Keratinocyte (primary cell): ENCODE results near the gene RET. TPM values are rescaled to one million over a fixed set of nuclear protein-coding genes. Genes with fewer than 3 reads are reported as not detected.

ENCODE experiments used
- DNase-seq: peaks from one replicate; pipeline ENCODE4 v3.0.0-alpha.2; 2011; ENCODE audit warnings: low read depth, missing footprints, low spot score
- FAIRE-seq: peaks from 2 replicates; lab custom pipeline; 2011; peaks lifted over from hg19 to GRCh38; lab: Jason Lieb, UNC
- H2AFZ ChIP-seq: 2 replicates; pipeline ENCODE4 v1.6.0; 2012; ENCODE audit warnings: low read length, control low read depth, inconsistent platforms; ENCODE audit not compliant: control insufficient read depth
- H3K27ac ChIP-seq: 2 replicates; pipeline ENCODE4 v1.5.1; 2011; ENCODE audit warnings: low read length; ENCODE audit not compliant: control insufficient read depth, insufficient read depth
- H3K27me3 ChIP-seq: 3 replicates; pipeline ENCODE4 v1.6.0; 2011; ENCODE audit warnings: low read length; ENCODE audit not compliant: control insufficient read depth, insufficient read depth; ENCODE audit errors: extremely low read depth
- H3K36me3 ChIP-seq, 2 experiments: 2 replicates in 1 of 2; 3 replicates in 1 of 2; pipeline ENCODE4 v1.5.1; 2011; ENCODE audit warnings: low read length in 2 of 2, mild to moderate bottlenecking in 1 of 2; ENCODE audit not compliant: control insufficient read depth in 2 of 2, insufficient read depth in 2 of 2; ENCODE audit errors: extremely low read depth in 1 of 2
- H3K4me1 ChIP-seq: 3 replicates; pipeline ENCODE4 v1.5.1; 2011; ENCODE audit warnings: low read length; ENCODE audit not compliant: control insufficient read depth, insufficient read depth; ENCODE audit errors: extremely low read depth
- H3K4me2 ChIP-seq: 3 replicates; pipeline ENCODE4 v1.6.0; 2011; ENCODE audit warnings: low read depth, low read length; ENCODE audit not compliant: control insufficient read depth, insufficient read depth; ENCODE audit errors: extremely low read depth
- H3K4me3 ChIP-seq, 3 experiments: fragments of 200-600 bp in 1 of 3; sonication (generic) in 1 of 3; 2 replicates in 2 of 3; 3 replicates in 1 of 3; pipeline ENCODE4 v1.5.1; 2011 to 2016; ENCODE audit warnings: low read length in 3 of 3, mild to moderate bottlenecking in 3 of 3, control low read depth in 2 of 3, inconsistent platforms in 1 of 3, low read depth in 1 of 3, mixed read lengths in 1 of 3, mixed run types in 1 of 3, moderate library complexity in 1 of 3; ENCODE audit not compliant: control insufficient read depth in 2 of 3, insufficient read depth in 2 of 3; ENCODE audit errors: extremely low read depth in 1 of 3
- H3K79me2 ChIP-seq: 2 replicates; pipeline ENCODE4 v1.6.0; 2012; ENCODE audit warnings: low read length; ENCODE audit not compliant: control insufficient read depth, insufficient read depth
- H3K9ac ChIP-seq: 3 replicates; pipeline ENCODE4 v1.6.0; 2011; ENCODE audit warnings: low read length; ENCODE audit not compliant: control insufficient read depth, insufficient read depth; ENCODE audit errors: extremely low read depth
- H3K9me1 ChIP-seq: 3 replicates; pipeline ENCODE4 v1.6.0; 2011; ENCODE audit warnings: low read length; ENCODE audit not compliant: control insufficient read depth, insufficient read depth; ENCODE audit errors: extremely low read depth
- H3K9me3 ChIP-seq: 2 replicates; pipeline ENCODE4 v1.5.1; 2012; ENCODE audit warnings: low read depth, low read length; ENCODE audit not compliant: control insufficient read depth
- H4K20me1 ChIP-seq: 3 replicates; pipeline ENCODE4 v1.6.0; 2011; ENCODE audit warnings: low read length; ENCODE audit not compliant: control insufficient read depth, insufficient read depth; ENCODE audit errors: extremely low read depth
- EZH2 ChIP-seq: IDR thresholded peaks from one replicate; pipeline ENCODE4 v1.6.1; 2012; ENCODE audit warnings: inconsistent platforms, mild to moderate bottlenecking, low read length, moderate library complexity
- dilution Hi-C: fragments of 300-500 bp; cut with MboI; formaldehyde crosslinking; loops from one replicate; pipeline ENCODE4 v1.7.0; 2020; ENCODE audit warnings: low sequenced_read_pairs; ENCODE audit not compliant: extremely low pct_ligation_motif_present
- polyA plus RNA-seq, 5 experiments: library from polyadenylated mRNA; depleted of rRNA in 3 of 5; stranded (reverse) in 3 of 5; stranded (forward) in 1 of 5; unstranded in 1 of 5; fragments of >200 nt; gene quantifications; 1 replicate in 1 of 5; 2 replicates in 3 of 5; 3 replicates in 1 of 5; pipeline versions ENCODE4 v1.2.1 to v1.2.3, GENCODE V29; 2011 to 2012; ENCODE audit warnings: missing spikeins in 2 of 5, low read depth in 1 of 5, low replicate concordance in 1 of 5
- TF ChIP-seq, protein P1 (sequence below), 3 experiments: IDR thresholded peaks in 1 of 3; conservative IDR thresholded peaks in 1 of 3; optimal IDR thresholded peaks in 1 of 3; 2 replicates in 2 of 3; 3 replicates in 1 of 3; pipeline versions ENCODE3 to v1.5.1; 2011; ENCODE audit warnings: low read length in 3 of 3, mild to moderate bottlenecking in 3 of 3, moderate library complexity in 2 of 3, control low read depth in 1 of 3, inconsistent platforms in 1 of 3; ENCODE audit not compliant: insufficient read depth in 2 of 3; ENCODE audit errors: extremely low read depth in 1 of 3

RET gene
- polyA plus RNA-seq, 1 donor (not counting 4 experiments of a cell fraction or from before 2014, with no cell fraction given) = 0.21 TPM

DNA sequence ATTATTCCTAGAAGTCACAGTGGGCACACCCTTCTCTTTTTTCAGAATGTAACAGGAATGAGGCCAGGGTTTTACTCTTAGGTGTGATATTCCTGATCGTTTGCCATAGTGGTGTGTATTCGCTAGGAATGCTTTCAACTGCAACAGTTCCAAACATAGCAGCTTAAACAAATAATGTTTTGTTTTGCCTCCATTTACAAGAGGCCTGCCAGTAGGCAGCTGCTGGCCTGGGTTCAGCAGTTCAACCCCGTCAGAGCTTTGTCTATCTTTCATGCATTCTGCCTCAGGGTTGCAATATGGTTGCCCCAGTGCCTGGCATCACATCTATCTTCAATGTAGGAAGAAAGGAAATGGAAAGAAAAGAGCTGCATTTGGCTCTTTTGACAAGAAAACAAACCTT, 21.7 kb upstream of the RET start:
- H2AFZ ChIP-seq = no peak overlapping the region
- dilution Hi-C loops = no loop called here
- no peaks in the 10 kb centered on the region for H3K36me3 ChIP-seq
- no peak overlapping the region for H3K4me2 ChIP-seq
- H4K20me1 ChIP-seq = no peaks in the 10 kb centered on the region
- no peak overlapping the region for H3K27ac ChIP-seq
- no peak for DNase-seq
- H3K9ac ChIP-seq = no peak overlapping the region
- no peak overlapping the region for H3K4me3 ChIP-seq
- H3K9me3 ChIP-seq = no peaks in the 10 kb centered on the region
- H3K9me1 ChIP-seq = no peaks in the 10 kb centered on the region
- no peaks in the 10 kb centered on the region for H3K79me2 ChIP-seq
- peaks cover 3% of the 10 kb centered on the region for H3K27me3 ChIP-seq
- no peak for FAIRE-seq
- H3K4me1 ChIP-seq = no peaks in the 10 kb centered on the region
- TF ChIP-seq, protein P1, sequence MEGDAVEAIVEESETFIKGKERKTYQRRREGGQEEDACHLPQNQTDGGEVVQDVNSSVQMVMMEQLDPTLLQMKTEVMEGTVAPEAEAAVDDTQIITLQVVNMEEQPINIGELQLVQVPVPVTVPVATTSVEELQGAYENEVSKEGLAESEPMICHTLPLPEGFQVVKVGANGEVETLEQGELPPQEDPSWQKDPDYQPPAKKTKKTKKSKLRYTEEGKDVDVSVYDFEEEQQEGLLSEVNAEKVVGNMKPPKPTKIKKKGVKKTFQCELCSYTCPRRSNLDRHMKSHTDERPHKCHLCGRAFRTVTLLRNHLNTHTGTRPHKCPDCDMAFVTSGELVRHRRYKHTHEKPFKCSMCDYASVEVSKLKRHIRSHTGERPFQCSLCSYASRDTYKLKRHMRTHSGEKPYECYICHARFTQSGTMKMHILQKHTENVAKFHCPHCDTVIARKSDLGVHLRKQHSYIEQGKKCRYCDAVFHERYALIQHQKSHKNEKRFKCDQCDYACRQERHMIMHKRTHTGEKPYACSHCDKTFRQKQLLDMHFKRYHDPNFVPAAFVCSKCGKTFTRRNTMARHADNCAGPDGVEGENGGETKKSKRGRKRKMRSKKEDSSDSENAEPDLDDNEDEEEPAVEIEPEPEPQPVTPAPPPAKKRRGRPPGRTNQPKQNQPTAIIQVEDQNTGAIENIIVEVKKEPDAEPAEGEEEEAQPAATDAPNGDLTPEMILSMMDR (optimal IDR thresholded peaks at IDR 0.05 in 1 of 3, IDR thresholded peaks at IDR 0.05 in 1 of 3, conservative IDR thresholded peaks at IDR 0.05 in 1 of 3; ENCODE audit: extremely low read depth in 1 of 3, insufficient read depth in 2 of 3, low read length in 3 of 3) = no peak
- no peak for TF ChIP-seq EZH2

DNA sequence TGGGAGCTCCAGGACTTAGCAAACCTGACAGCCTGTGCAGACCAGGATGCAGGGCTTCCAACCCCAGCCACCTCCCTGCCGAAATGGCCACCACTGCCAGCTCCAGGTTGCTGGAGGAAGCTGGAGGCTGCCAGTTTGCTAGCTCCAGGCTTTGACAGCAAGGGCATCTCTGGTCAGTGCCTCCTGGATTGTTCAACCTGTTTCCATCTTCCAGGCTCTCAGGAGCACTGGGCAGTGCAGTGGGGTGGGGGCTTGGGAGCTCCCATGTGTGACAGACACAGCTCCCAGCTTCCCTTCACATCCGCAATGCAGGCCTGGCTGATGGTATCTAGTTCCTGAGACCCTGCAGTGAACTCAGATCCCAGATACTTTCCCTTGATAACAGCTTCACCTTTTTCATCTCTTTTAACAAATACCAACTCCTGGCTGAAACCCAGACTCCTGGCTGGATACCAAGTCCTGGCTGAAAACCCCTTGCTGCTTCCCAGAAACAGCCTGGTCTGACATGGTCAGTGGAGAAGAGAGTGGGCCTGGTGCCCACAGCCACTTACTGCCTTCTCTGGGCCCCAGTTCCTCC, 20.8 kb upstream of the RET start:
- Histone ChIP-seq H4K20me1 (no peaks in the 10 kb centered on the region), H3K9me1 (no peaks in the 10 kb centered on the region), H3K4me3 (no peak overlapping the region), H3K36me3 (no peaks in the 10 kb centered on the region), H3K27ac (no peak overlapping the region), H3K4me1 (no peaks in the 10 kb centered on the region), H3K27me3 (peaks cover 3% of the 10 kb centered on the region), H3K79me2 (no peaks in the 10 kb centered on the region), H3K9ac (no peak overlapping the region), H3K9me3 (no peaks in the 10 kb centered on the region), H3K4me2 (no peak overlapping the region), H2AFZ (no peak overlapping the region)
- DNase-seq = no peak
- TF ChIP-seq, protein P1 (optimal IDR thresholded peaks at IDR 0.05 in 1 of 3, IDR thresholded peaks at IDR 0.05 in 1 of 3, conservative IDR thresholded peaks at IDR 0.05 in 1 of 3; ENCODE audit: extremely low read depth in 1 of 3, insufficient read depth in 2 of 3, low read length in 3 of 3) = no peak
- TF ChIP-seq EZH2 = no peak
- no peak for FAIRE-seq
- dilution Hi-C loops = no loop called here
